ENCODE results near the gene FREM2. TPM values are rescaled to one million over a fixed set of nuclear protein-coding genes. Genes with fewer than 3 reads are reported as not detected.

Gene FREM2
- total RNA-seq, 1 experiment from 2014 or later: 0.05 TPM

DNA sequence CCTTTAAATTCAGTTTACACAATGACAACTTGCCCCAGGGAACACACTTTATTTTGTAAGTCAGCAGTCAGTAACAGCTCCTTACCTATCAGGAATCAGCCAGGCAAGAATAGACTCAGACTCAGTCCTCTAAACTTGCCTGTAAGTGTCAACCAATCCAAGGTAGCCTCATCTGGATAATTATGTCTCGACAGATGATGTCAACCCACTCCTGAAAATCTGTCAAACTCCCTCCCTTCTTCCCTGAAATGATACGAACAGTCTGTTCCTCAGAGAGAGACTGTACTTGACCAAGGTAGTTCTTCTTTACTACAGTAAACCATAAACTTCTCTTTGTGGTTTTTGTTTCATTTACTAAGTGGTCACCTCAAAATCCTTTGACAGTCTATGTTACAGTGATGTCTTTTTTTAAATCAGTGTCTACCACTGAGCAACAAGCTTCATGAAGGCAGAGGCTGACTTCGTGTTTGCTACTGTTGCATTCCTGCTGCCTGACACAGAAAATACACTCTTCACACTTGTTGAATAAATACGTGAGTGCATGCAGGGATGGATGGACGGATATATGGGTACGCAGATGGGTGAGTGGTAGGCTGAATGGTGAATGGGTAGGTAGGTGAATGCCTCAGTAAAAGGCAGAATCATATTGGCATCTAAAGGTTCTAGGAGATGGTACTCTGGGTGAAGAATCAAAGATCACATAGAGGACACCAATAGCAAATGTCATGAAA lies 17.5 kb upstream of the FREM2 start:
- Histone ChIP-seq H3K9me2 (ENCODE audit: insufficient read depth) (no peaks in the 10 kb centered on the region), H3K27me3 (ENCODE audit: insufficient read depth, low read length) (no peaks in the 10 kb centered on the region), H3K27ac (ENCODE audit: low read depth, low read length) (no peak overlapping the region), H3K4me3 (replicated peaks in 1 of 2; ENCODE audit: low read depth in 1 of 2, low read length in 2 of 2) (no peak overlapping the region), H2AFZ (ENCODE audit: low read depth, low read length, poor library complexity, severe bottlenecking) (no peak overlapping the region), H3K4me1 (ENCODE audit: control insufficient read depth in 1 of 2, insufficient read depth in 2 of 2, low read length in 2 of 2) (no peaks in the 10 kb centered on the region), H3K36me3 (ENCODE audit: control insufficient read depth in 1 of 2, insufficient read depth in 2 of 2, low read length in 2 of 2) (no peaks in the 10 kb centered on the region; a peak in 1 of 4 replicates), H3K4me2 (ENCODE audit: low read length) (no peak overlapping the region), H3K9ac (ENCODE audit: low read length) (no peak overlapping the region), H4K20me1 (ENCODE audit: insufficient read depth) (no peaks in the 10 kb centered on the region), H3K79me2 (ENCODE audit: insufficient read depth, low read length) (no peaks in the 10 kb centered on the region), H3K9me3 (ENCODE audit: control insufficient read depth in 1 of 2, insufficient read depth in 1 of 2, low read depth in 1 of 2, low read length in 2 of 2) (peaks cover 0 to 8% of the 10 kb centered on the region in 2 experiments; a peak in 1 of 4 replicates)
- ChIA-PET CTCF (no interaction called here), POLR2A (no interaction called here), RAD21 (ENCODE audit: low non-redundant PET in 1 of 2, low total read pairs in 2 of 2, uncharacterized antibody in 2 of 2, unreplicated experiment in 2 of 2) (no interaction called here)
- ATAC-seq (no peak), DNase-seq (ENCODE audit: low read depth, low spot score) (no peak)
- TF ChIP-seq SP1 (IDR thresholded peaks at IDR 0.05; ENCODE audit: low read depth) (no peak), YY1 (IDR thresholded peaks at IDR 0.05; ENCODE audit: extremely low read depth, insufficient replicate concordance, low read depth, low read length) (no peak)
- TF ChIP-seq, protein P1, sequence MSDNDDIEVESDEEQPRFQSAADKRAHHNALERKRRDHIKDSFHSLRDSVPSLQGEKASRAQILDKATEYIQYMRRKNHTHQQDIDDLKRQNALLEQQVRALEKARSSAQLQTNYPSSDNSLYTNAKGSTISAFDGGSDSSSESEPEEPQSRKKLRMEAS (IDR thresholded peaks at IDR 0.05): no peak
- intact Hi-C loops (cut with micrococcal nuclease): no loop called here
- no TSS peak for BruUV-seq (replicated peaks)

DNA sequence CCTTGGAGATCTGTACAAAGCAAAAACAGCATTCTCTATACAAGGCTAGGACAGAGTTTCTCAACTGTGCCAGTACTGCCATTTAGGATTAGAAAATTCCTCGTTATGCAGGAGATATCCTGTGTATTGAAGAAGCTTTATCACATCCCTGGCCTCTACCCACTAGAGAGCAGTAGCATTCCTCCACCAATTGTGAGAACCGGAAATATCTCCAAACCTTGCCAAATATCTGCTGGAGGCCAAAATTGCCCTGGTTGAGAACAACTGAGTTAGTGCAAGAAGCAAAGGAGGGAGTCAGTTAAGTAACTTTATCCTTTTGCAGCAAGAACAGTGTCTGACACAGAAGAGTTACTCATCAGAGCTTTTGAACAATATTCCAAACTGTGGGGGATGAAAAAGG lies 16.2 kb upstream of the FREM2 start:
- H3K9ac ChIP-seq (ENCODE audit: low read length): no peak overlapping the region
- H3K36me3 ChIP-seq (ENCODE audit: control insufficient read depth in 1 of 2, insufficient read depth in 2 of 2, low read length in 2 of 2): no peaks in the 10 kb centered on the region; a peak in 1 of 4 replicates
- no peaks in the 10 kb centered on the region for H4K20me1 ChIP-seq (ENCODE audit: insufficient read depth)
- no peaks in the 10 kb centered on the region for H3K4me1 ChIP-seq (ENCODE audit: control insufficient read depth in 1 of 2, insufficient read depth in 2 of 2, low read length in 2 of 2)
- no peak overlapping the region for H3K4me3 ChIP-seq (replicated peaks in 1 of 2; ENCODE audit: low read depth in 1 of 2, low read length in 2 of 2)
- intact Hi-C loops (cut with micrococcal nuclease): no loop called here
- ChIA-PET POLR2A (no interaction called here), RAD21 (ENCODE audit: low non-redundant PET in 1 of 2, low total read pairs in 2 of 2, uncharacterized antibody in 2 of 2, unreplicated experiment in 2 of 2) (no interaction called here), CTCF (no interaction called here)
- TF ChIP-seq RAD21 (IDR thresholded peaks at IDR 0.05; ENCODE audit: low read depth): no peak
- no peak for TF ChIP-seq POLR2AphosphoS5 (IDR thresholded peaks at IDR 0.05; ENCODE audit: low read depth, low read length)
- TF ChIP-seq FOSL1 (IDR thresholded peaks at IDR 0.05; ENCODE audit: low read depth): no peak
- no peak for TF ChIP-seq EGR1 (IDR thresholded peaks at IDR 0.05; ENCODE audit: low read depth)
- TF ChIP-seq ELF1 (IDR thresholded peaks at IDR 0.05; ENCODE audit: borderline replicate concordance, low read depth): no peak
- TF ChIP-seq, protein P1 (IDR thresholded peaks at IDR 0.05): no peak
- no peak for TF ChIP-seq CTCF (IDR thresholded peaks at IDR 0.05 in 2 of 3, conservative IDR thresholded peaks at IDR 0.05 in 1 of 3; ENCODE audit: borderline replicate concordance in 1 of 3, insufficient read depth in 1 of 3, low read depth in 2 of 3, low read length in 2 of 3)
- no peak for TF ChIP-seq SIN3A (IDR thresholded peaks at IDR 0.05; ENCODE audit: low read depth)
- no peak for TF ChIP-seq ZNF274 (IDR thresholded peaks at IDR 0.05; ENCODE audit: low read depth, low read length)
- no peak for TF ChIP-seq EZH2 (IDR thresholded peaks at IDR 0.05)
- TF ChIP-seq SP1 (IDR thresholded peaks at IDR 0.05; ENCODE audit: low read depth): no peak
- no peak for TF ChIP-seq CEBPB (IDR thresholded peaks at IDR 0.05; ENCODE audit: low read depth)
- H2AFZ ChIP-seq (ENCODE audit: low read depth, low read length, poor library complexity, severe bottlenecking): no peak overlapping the region
- H3K4me2 ChIP-seq (ENCODE audit: low read length): no peak overlapping the region
- ATAC-seq (no peak), DNase-seq (ENCODE audit: low read depth, low spot score) (no peak)
- BruUV-seq (replicated peaks): no TSS peak
- no peak overlapping the region for H3K27ac ChIP-seq (ENCODE audit: low read depth, low read length)
- no peaks in the 10 kb centered on the region for H3K79me2 ChIP-seq (ENCODE audit: insufficient read depth, low read length)
- no peaks in the 10 kb centered on the region for H3K9me2 ChIP-seq (ENCODE audit: insufficient read depth)
- H3K27me3 ChIP-seq (ENCODE audit: insufficient read depth, low read length): no peaks in the 10 kb centered on the region
- H3K9me3 ChIP-seq (ENCODE audit: control insufficient read depth in 1 of 2, insufficient read depth in 1 of 2, low read depth in 1 of 2, low read length in 2 of 2): peaks cover 0 to 9% of the 10 kb centered on the region in 2 experiments; a peak in 1 of 4 replicates

Data from HCT116 (cell line).